GM12892 (cell line): ENCODE results near the gene RITA1.

ENCODE experiments used
- DNase-seq: peaks from one replicate; pipeline ENCODE4 v3.0.0; 2011; ENCODE audit not compliant: insufficient read length
- FAIRE-seq: peaks from 2 replicates; lab custom pipeline; 2011; peaks lifted over from hg19 to GRCh38; lab: Jason Lieb, UNC
- POLR2A ChIP-seq: IDR thresholded peaks from 2 replicates; pipeline ENCODE4 v1.6.1; 2011; ENCODE audit warnings: low read depth, low read length, control low read depth
- POLR2AphosphoS5 ChIP-seq: IDR thresholded peaks from 2 replicates; pipeline ENCODE4 v1.6.1; 2011; ENCODE audit warnings: low read depth, low read length, control low read depth
- TAF1 ChIP-seq: IDR thresholded peaks from 2 replicates; pipeline ENCODE4 v1.6.1; 2011; ENCODE audit warnings: low read depth, mild to moderate bottlenecking, control low read depth, low read length, borderline replicate concordance

The RITA1 gene

GRCh38 chr12:113239288-113239771 lies 53.8 kb downstream of the RITA1 start:
- no peak for FAIRE-seq
- TF ChIP-seq POLR2AphosphoS5 (no peak), POLR2A (no peak), TAF1 (no peak)
- DNase-seq, result no peak

- no peak for FAIRE-seq
Measured at GRCh38 chr12:113239811-113240331, 54.4 kb downstream of the RITA1 start.

GRCh38 chr12:113240395-113240794 lies 54.9 kb downstream of the RITA1 start:
- DNase-seq, result no peak
- TF ChIP-seq POLR2AphosphoS5 (no peak), POLR2A (no peak), TAF1 (no peak)

More at GRCh38 chr12:113239811-113240331, 54.4 kb downstream of the RITA1 start:
- TF ChIP-seq TAF1, result no peak
- DNase-seq, result no peak

GRCh38 chr12:113241191-113242025 lies 55.9 kb downstream of the RITA1 start:
- TF ChIP-seq POLR2AphosphoS5, result no peak
- TF ChIP-seq TAF1, result no peak
- no peak for TF ChIP-seq POLR2A
- FAIRE-seq (no peak), DNase-seq (no peak)

More at GRCh38 chr12:113240395-113240794, 54.9 kb downstream of the RITA1 start:
- no peak for FAIRE-seq
